Nephron progenitor cell (in vitro differentiated cells): ENCODE results near the gene LORICRIN.

ENCODE experiments used
- DNase-seq: peaks from one replicate; pipeline ENCODE4 v3.0.0; 2021
- H3K27ac Mint-ChIP-seq: 2 replicates; pipeline ENCODE4 v1.8.0; 2021; ENCODE audit warnings: mild to moderate bottlenecking, moderate library complexity, mixed read lengths
- H3K27me3 Mint-ChIP-seq: 2 replicates; pipeline ENCODE4 v1.8.0; 2021; ENCODE audit warnings: mild to moderate bottlenecking, low read depth, mixed read lengths; ENCODE audit not compliant: poor library complexity
- H3K36me3 Mint-ChIP-seq: 2 replicates; pipeline ENCODE4 v1.8.0; 2021; ENCODE audit warnings: low read depth, mixed read lengths
- H3K4me1 Mint-ChIP-seq: 2 replicates; pipeline ENCODE4 v1.8.0; 2021; ENCODE audit warnings: mixed read lengths
- H3K4me3 Mint-ChIP-seq: 2 replicates; pipeline ENCODE4 v1.8.0; 2021; ENCODE audit warnings: mild to moderate bottlenecking, moderate library complexity, mixed read lengths
- H3K9me3 Mint-ChIP-seq: 2 replicates; pipeline ENCODE4 v1.8.0; 2021; ENCODE audit warnings: mild to moderate bottlenecking, moderate library complexity, mixed read lengths
- TF ChIP-seq, protein P1 (sequence below): fragments of 200-600 bp; sonication (generic); IDR thresholded peaks from 2 replicates; pipeline ENCODE4 v1.5.0; 2021; ENCODE audit warnings: antibody characterized with exemption

The LORICRIN gene

DNA sequence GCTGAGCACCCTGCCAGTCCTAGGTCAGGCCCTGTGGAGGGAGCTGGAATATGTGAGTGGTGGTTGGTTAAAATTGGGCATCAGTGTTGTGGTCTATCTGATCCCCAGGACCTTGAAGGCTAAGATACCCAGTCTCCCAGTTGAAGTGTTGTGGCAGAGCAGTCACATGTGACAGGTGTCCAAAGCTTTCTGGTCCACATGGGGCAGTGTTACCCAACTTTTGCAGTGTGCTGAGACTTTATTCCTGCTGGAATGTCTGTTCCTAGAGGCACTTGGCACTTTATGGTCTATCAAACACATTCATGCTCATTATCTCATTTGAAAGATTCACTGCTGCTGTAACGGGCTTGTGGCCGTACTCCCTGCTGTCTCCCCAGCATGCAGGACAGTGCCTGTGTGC is 21.0 kb upstream of the LORICRIN start:
- Mint-ChIP-seq H3K4me3 (no peak overlapping the region), H3K4me1 (no peaks in the 10 kb centered on the region), H3K27ac (no peak overlapping the region), H3K27me3 (no peaks in the 10 kb centered on the region), H3K9me3 (peaks cover 4% of the 10 kb centered on the region), H3K36me3 (no peaks in the 10 kb centered on the region)
- DNase-seq: no peak
- TF ChIP-seq, protein P1, sequence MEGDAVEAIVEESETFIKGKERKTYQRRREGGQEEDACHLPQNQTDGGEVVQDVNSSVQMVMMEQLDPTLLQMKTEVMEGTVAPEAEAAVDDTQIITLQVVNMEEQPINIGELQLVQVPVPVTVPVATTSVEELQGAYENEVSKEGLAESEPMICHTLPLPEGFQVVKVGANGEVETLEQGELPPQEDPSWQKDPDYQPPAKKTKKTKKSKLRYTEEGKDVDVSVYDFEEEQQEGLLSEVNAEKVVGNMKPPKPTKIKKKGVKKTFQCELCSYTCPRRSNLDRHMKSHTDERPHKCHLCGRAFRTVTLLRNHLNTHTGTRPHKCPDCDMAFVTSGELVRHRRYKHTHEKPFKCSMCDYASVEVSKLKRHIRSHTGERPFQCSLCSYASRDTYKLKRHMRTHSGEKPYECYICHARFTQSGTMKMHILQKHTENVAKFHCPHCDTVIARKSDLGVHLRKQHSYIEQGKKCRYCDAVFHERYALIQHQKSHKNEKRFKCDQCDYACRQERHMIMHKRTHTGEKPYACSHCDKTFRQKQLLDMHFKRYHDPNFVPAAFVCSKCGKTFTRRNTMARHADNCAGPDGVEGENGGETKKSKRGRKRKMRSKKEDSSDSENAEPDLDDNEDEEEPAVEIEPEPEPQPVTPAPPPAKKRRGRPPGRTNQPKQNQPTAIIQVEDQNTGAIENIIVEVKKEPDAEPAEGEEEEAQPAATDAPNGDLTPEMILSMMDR: no peak

DNA sequence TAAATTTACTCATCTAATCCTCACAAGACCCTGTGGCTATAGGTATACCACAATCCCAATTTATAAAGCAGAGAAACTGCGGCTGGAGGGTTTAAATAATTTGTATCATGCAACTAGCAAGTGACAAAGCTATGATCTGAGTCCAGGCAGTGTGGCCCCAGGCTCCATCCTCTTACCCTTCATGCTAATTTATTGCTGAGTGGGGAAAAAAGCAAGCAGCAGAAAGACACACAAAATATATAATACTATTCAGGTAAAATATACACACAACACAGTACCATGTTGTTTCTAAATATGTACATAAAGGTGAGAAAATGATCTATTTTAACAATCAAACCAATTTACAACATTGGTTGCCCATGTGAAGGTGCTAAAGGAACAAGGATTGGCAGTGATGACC is 17.3 kb upstream of the LORICRIN start:
- Mint-ChIP-seq H3K4me3 (no peak overlapping the region), H3K36me3 (no peaks in the 10 kb centered on the region)

DNA sequence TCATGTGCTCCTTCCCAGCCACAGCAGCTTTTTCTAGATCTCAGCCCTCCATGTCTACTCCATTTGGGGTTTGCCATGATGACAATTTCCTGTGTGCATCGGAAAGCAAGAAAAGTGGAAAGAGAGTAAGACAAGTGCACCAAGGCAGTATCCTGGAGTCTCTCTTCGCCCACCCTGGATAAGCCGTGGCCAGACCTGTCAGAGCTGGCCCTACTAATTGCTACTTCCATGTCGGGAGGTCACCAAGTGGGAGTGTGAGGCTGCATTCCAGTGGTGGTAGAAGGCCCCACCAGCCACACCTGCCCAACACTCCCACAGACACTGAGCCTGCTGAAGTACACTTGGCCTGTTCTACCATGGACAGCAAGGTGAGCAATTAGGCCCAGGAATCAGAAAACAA is 14.0 kb upstream of the LORICRIN start:
- H3K27me3 Mint-ChIP-seq: peaks cover 18% of the 10 kb centered on the region
- no peak overlapping the region for H3K27ac Mint-ChIP-seq
- TF ChIP-seq, protein P1: no peak
- no peak overlapping the region for H3K4me3 Mint-ChIP-seq
- H3K36me3 Mint-ChIP-seq: no peaks in the 10 kb centered on the region
- peaks cover 17% of the 10 kb centered on the region for H3K9me3 Mint-ChIP-seq
- H3K4me1 Mint-ChIP-seq: no peaks in the 10 kb centered on the region
- DNase-seq: no peak

More for the DNA sequence above, 17.3 kb upstream of the LORICRIN start:
- Mint-ChIP-seq H3K4me1 (no peaks in the 10 kb centered on the region), H3K27ac (no peak overlapping the region), H3K9me3 (peaks cover 17% of the 10 kb centered on the region), H3K27me3 (peaks cover 9% of the 10 kb centered on the region)
- TF ChIP-seq, protein P1: no peak
- no peak for DNase-seq

DNA sequence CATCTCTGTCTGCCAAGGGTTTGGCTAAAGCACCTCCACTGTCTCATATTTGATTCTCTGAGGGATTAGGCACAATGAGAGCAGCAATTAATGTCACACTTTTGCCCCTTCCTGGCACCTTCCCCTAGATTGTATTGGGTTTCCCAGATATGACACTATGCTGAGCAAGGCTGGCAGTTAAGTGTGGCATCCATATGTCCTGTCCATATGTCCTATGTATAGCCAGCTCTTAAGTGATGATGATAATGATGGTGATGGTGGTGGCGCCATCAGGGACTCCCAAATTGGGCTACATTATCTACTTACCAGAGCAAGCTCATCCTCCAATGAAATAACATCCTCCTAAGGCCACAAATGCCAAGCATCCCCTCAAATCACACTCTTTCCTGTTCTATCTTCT is 13.5 kb upstream of the LORICRIN start:
- Mint-ChIP-seq H3K27ac (no peak overlapping the region), H3K27me3 (peaks cover 18% of the 10 kb centered on the region), H3K36me3 (no peaks in the 10 kb centered on the region), H3K4me1 (no peaks in the 10 kb centered on the region), H3K4me3 (no peak overlapping the region), H3K9me3 (peaks cover 21% of the 10 kb centered on the region)
- no peak for DNase-seq
- TF ChIP-seq, protein P1: no peak

DNA sequence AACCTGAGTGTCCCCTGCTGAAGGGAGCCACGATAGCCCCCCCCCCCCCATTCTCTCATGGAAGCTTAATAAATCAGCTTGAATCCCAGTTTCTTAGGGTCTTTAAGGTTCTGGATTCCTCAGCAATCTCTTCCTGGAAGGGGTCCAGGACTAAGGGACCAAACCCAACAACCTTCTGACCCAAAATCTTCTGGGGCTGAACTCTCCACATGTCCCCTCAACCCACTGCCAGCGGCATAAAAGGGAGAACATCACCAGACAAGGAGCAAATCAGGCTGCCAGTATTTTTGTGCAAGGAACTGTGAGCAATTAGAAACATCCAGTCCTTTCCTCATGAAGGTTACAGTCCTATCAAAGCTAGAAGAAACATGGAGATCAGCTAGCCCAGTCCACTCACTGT is 12.7 kb upstream of the LORICRIN start:
- peaks cover 18% of the 10 kb centered on the region for H3K27me3 Mint-ChIP-seq
- peaks cover 27% of the 10 kb centered on the region for H3K9me3 Mint-ChIP-seq
- no peak overlapping the region for H3K4me3 Mint-ChIP-seq

More for the DNA sequence above, 12.7 kb upstream of the LORICRIN start:
- no peak for DNase-seq
- H3K4me1 Mint-ChIP-seq: no peaks in the 10 kb centered on the region
- H3K27ac Mint-ChIP-seq: no peak overlapping the region
- TF ChIP-seq, protein P1: no peak
- no peaks in the 10 kb centered on the region for H3K36me3 Mint-ChIP-seq
